ENCODE data around the gene STAT5A. TPM values are rescaled to one million over a fixed set of nuclear protein-coding genes. Genes with fewer than 3 reads are reported as not detected.

The STAT5A gene
- polyA plus RNA-seq, 1 of the 3 experiments (the other 2 are of a cell fraction), result 2.3 TPM

- peaks cover 24% of the 10 kb centered on the region for H4K20me1 ChIP-seq (ENCODE audit: insufficient read depth)
- 0% methylated on average over 34 of the region's 82 CpGs for WGBS (ENCODE audit: low lambda C conversion rate)
- DNase-seq, result peak; percentile 65
- H3K79me2 ChIP-seq (ENCODE audit: insufficient read depth), result peaks cover 47% of the 10 kb centered on the region
- no peaks in the 10 kb centered on the region for H3K9me3 ChIP-seq
- TF ChIP-seq MAX (IDR thresholded peaks at IDR 0.05; ENCODE audit: low read depth) (peak; percentile 42; the same call in 1 of the 2 replicates), RAD21 (IDR thresholded peaks at IDR 0.05; ENCODE audit: low read length) (no peak), YY1 (IDR thresholded peaks at IDR 0.05; ENCODE audit: low read depth) (no peak), REST (IDR thresholded peaks at IDR 0.05; ENCODE audit: low read depth, low read length) (no peak), MXI1 (IDR thresholded peaks at IDR 0.05; ENCODE audit: low read depth, low read length) (peak; percentile 38; the same call in 1 of the 2 replicates)
- peak overlapping the region in 1 of 2 experiments; percentile 56; a peak in 3 of 4 replicates for H3K27ac ChIP-seq (ENCODE audit: low read depth in 2 of 2, low read length in 1 of 2)
- H3F3A ChIP-seq (replicated peaks; ENCODE audit: insufficient read depth), result peaks cover 6% of the 10 kb centered on the region
- ChIA-PET POLR2A (interaction anchor here (1.3 to 1.4 kb wide), 2 partner anchors 53 to 130 kb away, joined by 3 to 4 read pairs; no protein-coding TSS in a partner anchor), CTCF (interaction anchor here (0.8 to 2.9 kb wide), 7 partner anchors 15 to 148 kb away, joined by 3 to 13 read pairs (median 4); partner anchors contain the start of gene CAVIN1)
- H3K4me1 ChIP-seq (ENCODE audit: control insufficient read depth in 1 of 2, insufficient read depth in 2 of 2, low read depth in 1 of 2, low read length in 1 of 2), result peaks cover 14 to 21% of the 10 kb centered on the region in 2 experiments; a peak in 3 of 4 replicates
- H3K9me2 ChIP-seq, result no peaks in the 10 kb centered on the region
- peak overlapping the region; percentile 89 for H3K4me2 ChIP-seq
- peak overlapping the region; percentile 88 for H2AFZ ChIP-seq (ENCODE audit: low read depth)
- H3K9ac ChIP-seq, result peak overlapping the region; percentile 72
- H3K36me3 ChIP-seq (replicated peaks in 1 of 2; ENCODE audit: control insufficient read depth in 1 of 2, insufficient read depth in 2 of 2, low read length in 1 of 2), result no peaks in the 10 kb centered on the region
- peak overlapping the region; percentile 71 for H3K4me3 ChIP-seq (ENCODE audit: low read depth in 2 of 2, low read length in 1 of 2)
- no peaks in the 10 kb centered on the region for H3K27me3 ChIP-seq (ENCODE audit: insufficient read depth)
Observed at GRCh38 chr17:42275527-42276358, 12.6 kb upstream of the STAT5A start.

- WGBS (ENCODE audit: low lambda C conversion rate), result 0% methylated on average over 4 of the region's 47 CpGs
- Histone ChIP-seq H2AFZ (ENCODE audit: low read depth) (peak within 1 kb of the TSS; percentile 89), H3K9me2 (no peaks in the 10 kb centered on the region), H4K20me1 (ENCODE audit: insufficient read depth) (peaks cover 20% of the 10 kb centered on the region), H3K27me3 (ENCODE audit: insufficient read depth) (no peaks in the 10 kb centered on the region), H3F3A (replicated peaks; ENCODE audit: insufficient read depth) (peaks cover 6% of the 10 kb centered on the region), H3K9me3 (no peaks in the 10 kb centered on the region), H3K4me2 (peak within 1 kb of the TSS; percentile 99), H3K4me3 (ENCODE audit: low read depth in 2 of 2, low read length in 1 of 2) (peak within 1 kb of the TSS; percentile 71 to 92), H3K79me2 (ENCODE audit: insufficient read depth) (peaks cover 42% of the 10 kb centered on the region), H3K27ac (ENCODE audit: low read depth in 2 of 2, low read length in 1 of 2) (peak within 1 kb of the TSS; percentile 67 to 85), H3K36me3 (replicated peaks in 1 of 2; ENCODE audit: control insufficient read depth in 1 of 2, insufficient read depth in 2 of 2, low read length in 1 of 2) (no peaks in the 10 kb centered on the region), H3K4me1 (ENCODE audit: control insufficient read depth in 1 of 2, insufficient read depth in 2 of 2, low read depth in 1 of 2, low read length in 1 of 2) (peaks cover 14 to 21% of the 10 kb centered on the region in 2 experiments; a peak in 3 of 4 replicates), H3K9ac (peak within 1 kb of the TSS; percentile 81)
- peak; percentile 96 for DNase-seq
- CTCF ChIA-PET, result interaction anchor here (2.9 kb wide), 1 partner anchor 36 kb away, joined by 13 read pairs; no protein-coding TSS in a partner anchor
- POLR2A ChIA-PET, result interaction anchor here (0.6 to 1.4 kb wide), 3 partner anchors 54 to 497 kb away, joined by 3 to 4 read pairs (median 3); partner anchors contain the start of gene VPS25
- no peak for TF ChIP-seq PBX3 (IDR thresholded peaks at IDR 0.05)
- no peak for TF ChIP-seq RAD21 (IDR thresholded peaks at IDR 0.05; ENCODE audit: low read length)
- TF ChIP-seq RXRA (IDR thresholded peaks at IDR 0.05; ENCODE audit: borderline replicate concordance, low read depth), result no peak
- no peak for TF ChIP-seq SIN3A (IDR thresholded peaks at IDR 0.05; ENCODE audit: borderline replicate concordance, low read depth, low read length)
- no peak for TF ChIP-seq YY1 (IDR thresholded peaks at IDR 0.05; ENCODE audit: low read depth)
- TF ChIP-seq EZH2phosphoT487 (IDR thresholded peaks at IDR 0.05; ENCODE audit: borderline replicate concordance, low read depth), result no peak
- TF ChIP-seq REST (IDR thresholded peaks at IDR 0.05; ENCODE audit: low read depth, low read length), result no peak
- no peak for TF ChIP-seq FOXM1 (IDR thresholded peaks at IDR 0.05; ENCODE audit: low read depth)
- no peak for TF ChIP-seq CTCF (IDR thresholded peaks at IDR 0.05)
- TF ChIP-seq RCOR1 (IDR thresholded peaks at IDR 0.05; ENCODE audit: low read length), result no peak
- TF ChIP-seq RFX5 (IDR thresholded peaks at IDR 0.05; ENCODE audit: low read length), result no peak
- no peak for TF ChIP-seq JUND (IDR thresholded peaks at IDR 0.05)
Observed at GRCh38 chr17:42276359-42276608, 12.0 kb upstream of the STAT5A start, which contains the start of gene STAT5B. TSS of gene STAT5B (minus strand) at chr17:42276391. CDS start at chr17:42232127, 44,264 bp downstream.
